GM21390 (cell line): Measurements from ENCODE around the gene IGFL2.
"Not testable (repeated sequence)": the region's sequence is repeated elsewhere in the genome, so short reads cannot be mapped to it uniquely, and the experiment has no call there.

Experiments
- ATAC-seq: cut with Tn5 transposase; IDR thresholded peaks from one replicate; pipeline ENCODE4 v1.9.1; 2021; ENCODE audit not compliant: unreplicated experiment

Gene IGFL2

DNA sequence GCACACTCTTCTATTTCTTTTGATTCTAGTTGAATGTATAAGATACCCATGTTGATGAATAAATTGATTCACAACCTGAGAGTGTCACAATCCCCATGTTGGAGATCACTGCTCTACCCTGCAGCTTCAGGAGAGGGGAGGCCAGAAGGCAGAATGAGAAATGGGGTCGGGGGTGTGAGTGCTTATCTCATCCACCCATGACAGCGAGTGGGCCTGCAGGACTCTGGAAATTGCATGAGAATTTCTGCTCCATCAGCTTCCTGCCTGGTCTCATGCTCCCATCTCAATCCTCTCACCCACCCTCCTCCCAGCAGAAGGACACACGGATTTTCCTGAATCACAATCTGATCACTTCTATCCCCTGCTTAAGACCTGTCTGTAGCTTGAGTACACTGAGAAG lies 58.6 kb downstream of the IGFL2 start:
- ATAC-seq, result no peak

DNA sequence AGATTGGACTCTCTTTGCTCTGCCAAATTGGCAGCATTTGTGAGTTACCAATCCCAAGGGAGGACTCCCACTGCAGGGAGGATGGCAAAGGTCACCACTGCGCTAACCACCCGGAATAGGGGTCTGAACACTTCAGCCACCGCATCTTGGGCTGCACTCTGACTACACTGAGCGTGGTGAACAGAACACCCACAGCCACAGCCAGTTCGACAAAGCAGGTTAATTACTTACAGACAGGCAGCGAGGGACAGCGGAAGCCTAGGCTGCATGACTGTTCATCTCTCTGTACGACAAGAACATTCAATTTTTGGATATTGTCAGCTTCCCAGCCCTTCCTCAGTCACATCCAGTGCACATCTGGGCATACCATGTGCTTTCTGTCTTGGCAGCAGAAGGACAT lies 59.8 kb downstream of the IGFL2 start:
- ATAC-seq, result not testable (repeated sequence)

DNA sequence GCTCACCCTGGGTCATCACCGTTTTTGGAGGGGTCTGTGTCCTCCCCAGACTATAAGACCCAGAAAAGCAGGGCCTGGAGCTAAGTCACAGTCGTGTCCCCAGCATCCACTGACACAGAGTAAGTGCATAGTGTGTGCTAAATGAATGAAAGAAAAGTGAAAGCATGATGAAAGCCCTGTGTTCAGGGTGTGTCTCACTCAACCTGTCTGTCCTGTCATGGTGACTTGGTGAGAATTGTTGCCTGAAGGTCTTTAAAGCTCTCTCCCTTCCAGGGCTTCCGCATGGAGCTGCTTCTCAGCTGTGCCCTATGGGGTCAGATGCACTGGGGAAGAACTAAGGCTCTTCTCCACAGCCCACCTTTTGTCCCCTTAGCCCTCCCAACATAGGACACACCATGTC lies 61.0 kb downstream of the IGFL2 start:
- no peak for ATAC-seq

- no peak for ATAC-seq
Observed at GRCh38 chr19:46209472-46209871, 61.4 kb downstream of the IGFL2 start.

- no peak for ATAC-seq
Observed at GRCh38 chr19:46210669-46211068, 62.6 kb downstream of the IGFL2 start.
